ENCODE data around the gene PBX4. TPM values are rescaled to one million over a fixed set of nuclear protein-coding genes. Genes with fewer than 3 reads are reported as not detected.

The PBX4 gene
- total and polyA plus RNA-seq, 12 donors, result 0.28 to 6.3 (median 0.81) TPM; not detected in 4

- no peak for DNase-seq
- intact Hi-C loops (cut with DNase I), result no loop called here
Measured at GRCh38 chr19:19582471-19582870, 36.0 kb downstream of the PBX4 start.

GRCh38 chr19:19581391-19581790 lies 37.1 kb downstream of the PBX4 start:
- TF ChIP-seq CTCF (IDR thresholded peaks at IDR 0.05), result no peak
- no peak for TF ChIP-seq POLR2A (IDR thresholded peaks at IDR 0.05)
- DNase-seq, result no peak
- intact Hi-C loops (cut with DNase I), result no loop called here
- Histone ChIP-seq H3K9me3 (replicated peaks in 1 of 3) (no peaks in the 10 kb centered on the region), H3K27ac (no peak overlapping the region), H3K4me3 (no peak overlapping the region), H3K27me3 (no peaks in the 10 kb centered on the region), H3K4me1 (replicated peaks in 1 of 2) (no peaks in the 10 kb centered on the region), H3K36me3 (replicated peaks in 1 of 2) (no peaks in the 10 kb centered on the region)
- 90 to 94% (median 93%) methylated on average over 12 to 13 of the region's 13 CpGs for WGBS, 4 donors

More at GRCh38 chr19:19582471-19582870, 36.0 kb downstream of the PBX4 start:
- TF ChIP-seq POLR2A (IDR thresholded peaks at IDR 0.05), result no peak
- TF ChIP-seq CTCF (IDR thresholded peaks at IDR 0.05), result no peak
- Histone ChIP-seq H3K9me3 (replicated peaks in 1 of 3) (no peaks in the 10 kb centered on the region), H3K4me3 (no peak overlapping the region), H3K27me3 (no peaks in the 10 kb centered on the region), H3K27ac (no peak overlapping the region), H3K4me1 (replicated peaks in 1 of 2) (no peaks in the 10 kb centered on the region), H3K36me3 (replicated peaks in 1 of 2) (no peaks in the 10 kb centered on the region)
- WGBS, 4 donors, result 84 to 100% (median 90%) methylated on average over 4 to 6 of the region's 6 CpGs

DNA sequence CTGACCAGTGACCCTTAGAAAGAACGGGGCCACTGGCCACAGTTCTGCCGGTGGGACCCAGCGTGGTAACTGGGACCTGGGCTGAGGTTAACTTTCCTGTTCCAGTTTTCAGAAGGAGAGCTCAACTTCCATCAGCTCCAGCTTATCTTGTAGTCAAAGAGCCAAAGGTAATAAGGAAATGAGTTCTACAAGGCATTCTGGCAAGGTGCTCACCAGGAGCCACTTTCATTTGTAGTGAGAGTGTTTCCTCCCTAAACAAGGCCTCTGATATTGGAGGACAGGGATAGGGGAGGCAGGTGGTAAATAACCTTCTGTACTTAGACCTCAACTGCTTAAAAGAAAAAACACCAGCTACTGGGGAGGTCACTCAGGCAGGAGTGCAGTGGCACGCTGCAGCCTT lies 38.1 kb downstream of the PBX4 start:
- WGBS, 4 donors, result 96 to 100% (median 98%) methylated on average over 2 to 4 of the region's 4 CpGs

DNA sequence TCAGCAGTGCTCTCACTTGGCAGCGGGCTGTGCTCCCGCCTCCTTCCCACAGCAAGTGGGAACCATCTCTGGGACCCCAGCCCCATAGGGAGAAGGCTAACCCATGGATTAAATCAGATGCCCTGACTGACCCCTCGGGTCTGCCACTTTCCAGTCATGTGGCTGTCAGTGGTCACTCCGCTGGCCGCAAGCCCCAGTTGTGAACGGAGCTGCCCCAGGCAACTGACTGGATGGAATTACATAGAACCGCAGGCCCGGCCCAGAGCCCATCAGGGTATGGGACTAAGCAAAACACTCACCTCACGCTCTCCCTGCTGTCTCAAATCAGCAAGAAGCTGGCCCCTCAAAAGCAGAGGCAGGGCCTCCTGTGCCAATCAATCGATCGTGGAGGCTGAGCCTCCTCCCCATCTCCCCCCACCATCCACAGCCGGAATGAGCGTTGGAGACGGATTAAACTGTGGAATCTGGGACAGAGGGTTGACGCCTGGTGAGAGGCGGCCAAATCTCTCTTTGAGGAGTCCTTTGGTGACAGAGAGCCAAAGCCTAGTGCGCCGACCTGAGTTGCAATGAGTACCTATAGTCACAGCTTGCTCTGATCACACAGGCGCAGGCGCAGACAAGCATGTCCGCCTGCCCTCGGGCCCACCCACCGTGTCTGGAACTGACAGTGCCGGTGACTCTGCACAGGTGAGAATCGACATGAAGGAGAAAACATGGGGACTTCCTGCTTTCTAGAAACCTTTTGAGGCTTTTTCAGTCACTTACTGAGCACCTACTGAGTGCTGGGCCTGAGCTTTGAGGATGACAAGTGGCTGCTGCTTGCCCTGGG lies 38.7 kb downstream of the PBX4 start:
- H3K36me3 ChIP-seq (replicated peaks in 1 of 2), result no peaks in the 10 kb centered on the region
- 79 to 88% (median 84%) methylated on average over 3 to 25 of the region's 25 CpGs for WGBS, 4 donors
- TF ChIP-seq CTCF (IDR thresholded peaks at IDR 0.05) (no peak), POLR2A (IDR thresholded peaks at IDR 0.05) (no peak)
- intact Hi-C loops (cut with DNase I), result no loop called here
- H3K4me1 ChIP-seq (replicated peaks in 1 of 2), result no peaks in the 10 kb centered on the region
- no peak overlapping the region for H3K4me3 ChIP-seq
- H3K9me3 ChIP-seq (replicated peaks in 1 of 3), result no peaks in the 10 kb centered on the region
- DNase-seq, result no peak
- H3K27me3 ChIP-seq, result no peaks in the 10 kb centered on the region
- no peak overlapping the region for H3K27ac ChIP-seq

More for the DNA sequence above, 38.1 kb downstream of the PBX4 start:
- no peaks in the 10 kb centered on the region for H3K36me3 ChIP-seq (replicated peaks in 1 of 2)
- TF ChIP-seq POLR2A (IDR thresholded peaks at IDR 0.05) (no peak), CTCF (IDR thresholded peaks at IDR 0.05) (no peak)
- no peaks in the 10 kb centered on the region for H3K27me3 ChIP-seq
- intact Hi-C loops (cut with DNase I), result no loop called here
- no peaks in the 10 kb centered on the region for H3K4me1 ChIP-seq (replicated peaks in 1 of 2)
- H3K4me3 ChIP-seq, result no peak overlapping the region
- no peak for DNase-seq
- no peaks in the 10 kb centered on the region for H3K9me3 ChIP-seq (replicated peaks in 1 of 3)
- no peak overlapping the region for H3K27ac ChIP-seq

Measured in adrenal gland (tissue), 12 donors.